ENCODE data around the gene VCPKMT. TPM values are rescaled to one million over a fixed set of nuclear protein-coding genes. Genes with fewer than 3 reads are reported as not detected.

Gene VCPKMT
- total and polyA plus RNA-seq, 9 of the 15 experiments (the other 6 are each of a cell fraction or from before 2014, with no cell fraction given) = 2.7 to 7.8 (median 6.3) TPM

- Histone ChIP-seq H4K20me1 (replicated peaks; ENCODE audit: control insufficient read depth, insufficient read depth, low read length) (no peaks in the 10 kb centered on the region), H3K36me3 (ENCODE audit: control insufficient read depth, insufficient read depth, low read length) (no peaks in the 10 kb centered on the region), H3K27me3 (ENCODE audit: control insufficient read depth in 2 of 2, insufficient read depth in 2 of 2, low read length in 2 of 2) (no peaks in the 10 kb centered on the region), H3K79me2 (ENCODE audit: control insufficient read depth, insufficient read depth, low read length) (no peaks in the 10 kb centered on the region), H3K9me1 (ENCODE audit: control insufficient read depth, insufficient read depth, low read length) (peaks cover 3% of the 10 kb centered on the region), H3K9me3 (replicated peaks; ENCODE audit: control insufficient read depth, insufficient read depth, low read depth, low read length) (no peaks in the 10 kb centered on the region), H3K4me3 (no peak overlapping the region), H3K27ac (ENCODE audit: extremely low read depth, low read depth, low read length) (no peak overlapping the region), H2AFZ (ENCODE audit: low read depth, low read length) (peak overlapping the region; percentile 9; the same call in 1 of the 2 replicates), H3K4me2 (ENCODE audit: insufficient read depth, low read length) (no peak overlapping the region), H3K4me1 (replicated peaks in 1 of 2; ENCODE audit: control insufficient read depth in 2 of 2, insufficient read depth in 2 of 2, low read length in 2 of 2) (peaks cover 34 to 48% of the 10 kb centered on the region in 2 experiments), H3K9ac (ENCODE audit: insufficient read depth in 1 of 2, low read depth in 2 of 2, low read length in 2 of 2) (peak overlapping the region in 1 of 2 experiments; percentile 65; a peak in 1 of 4 replicates)
- CTCF ChIA-PET (ENCODE audit: low intra/inter-chr PET ratio) = no interaction called here
- BruUV-seq (replicated peaks) = no TSS peak
- intact Hi-C loops (cut with micrococcal nuclease) = loop anchor here (5.0 kb wide), 1 partner anchor 62 kb away; no protein-coding TSS in a partner anchor
- WGBS (ENCODE audit: insufficient coverage, low coverage, missing lambda C conversion rate) = 88% methylated on average over 5 of the region's 9 CpGs
- DNase-seq (ENCODE audit: extremely low read depth in 1 of 4, low spot score in 3 of 4) (no peak), FAIRE-seq (no peak), ATAC-seq (no peak)
- in situ Hi-C loops (cut with MboI) = no loop called here
- TF ChIP-seq PRPF4 (IDR thresholded peaks at IDR 0.05; ENCODE audit: insufficient read depth, low read depth, low read length, poor library complexity, severe bottlenecking) (no peak), ZNF584 (CRISPR knock-in tag; IDR thresholded peaks at IDR 0.05; ENCODE audit: low read depth) (no peak), ZNF174 (CRISPR knock-in tag; IDR thresholded peaks at IDR 0.05) (no peak), ZNF146 (CRISPR knock-in tag; IDR thresholded peaks at IDR 0.05; ENCODE audit: unreplicated experiment) (no peak), BDP1 (IDR thresholded peaks at IDR 0.05; ENCODE audit: insufficient read depth, insufficient read length) (no peak), CCAR2 (IDR thresholded peaks at IDR 0.05; ENCODE audit: low read depth, low read length) (no peak), ZNF431 (CRISPR knock-in tag; IDR thresholded peaks at IDR 0.05) (no peak), ETV6 (IDR thresholded peaks at IDR 0.05; ENCODE audit: borderline replicate concordance in 1 of 2, low read depth in 2 of 2, low read length in 1 of 2) (no peak), ETV6 (CRISPR knock-in tag; IDR thresholded peaks at IDR 0.05; ENCODE audit: borderline replicate concordance) (no peak), ZNF589 (CRISPR knock-in tag; IDR thresholded peaks at IDR 0.05; ENCODE audit: low read depth) (no peak), MED1 (CRISPR knock-in tag; IDR thresholded peaks at IDR 0.05; ENCODE audit: borderline replicate concordance) (no peak), ZNF165 (CRISPR knock-in tag; IDR thresholded peaks at IDR 0.05; ENCODE audit: borderline replicate concordance) (no peak), SMAD2 (IDR thresholded peaks at IDR 0.05; ENCODE audit: low read depth, low read length) (no peak), NR2C1 (IDR thresholded peaks at IDR 0.05) (no peak), NR2C1 (tag; IDR thresholded peaks at IDR 0.05) (no peak), ZSCAN32 (CRISPR knock-in tag; IDR thresholded peaks at IDR 0.05) (no peak), ZNF696 (CRISPR knock-in tag; conservative IDR thresholded peaks at IDR 0.05) (no peak), GABPB2 (CRISPR knock-in tag; conservative IDR thresholded peaks at IDR 0.05) (no peak), ERF (CRISPR knock-in tag; IDR thresholded peaks at IDR 0.05) (no peak), ZNF551 (CRISPR knock-in tag; IDR thresholded peaks at IDR 0.05) (no peak), FOXK1 (CRISPR knock-in tag; IDR thresholded peaks at IDR 0.05; ENCODE audit: borderline replicate concordance) (no peak)
- POLR2A ChIA-PET = interaction anchor here (0.6 to 1.1 kb wide), 3 partner anchors 17 to 63 kb away, joined by 3 to 5 read pairs (median 3); no protein-coding TSS in a partner anchor
Observed at GRCh38 chr14:50063876-50064420, 52.4 kb downstream of the VCPKMT start.

Measured in K562 (cell line).